ENCODE data around the gene RRM1.
A peak's percentile ranks its signal among the peaks of the same experiment; 100 is the strongest.

RRM1 gene

GRCh38 chr11:4186464-4187054 is 92.0 kb downstream of the RRM1 start:
- H2BK12ac ChIP-seq (ENCODE audit: low read length in 2 of 2), result no peak overlapping the region
- WGBS, result 46% methylated on average over 9 of the region's 9 CpGs
- H2AK5ac ChIP-seq (ENCODE audit: low read length, severe bottlenecking), result no peak overlapping the region
- peaks cover 0 to 5% of the 10 kb centered on the region in 2 experiments for H3K27me3 ChIP-seq (ENCODE audit: control insufficient read depth in 1 of 2, insufficient read depth in 1 of 2, low read length in 2 of 2)
- no peak overlapping the region for H3K27ac ChIP-seq (ENCODE audit: low read length, poor library complexity, severe bottlenecking)
- H2BK120ac ChIP-seq (ENCODE audit: low read depth, low read length), result no peak overlapping the region
- peak overlapping the region in 1 of 2 experiments; percentile 81 for H3K4me3 ChIP-seq (ENCODE audit: insufficient read depth in 1 of 2, low read depth in 1 of 2, low read length in 2 of 2)
- H3K4me2 ChIP-seq (ENCODE audit: low read length, poor library complexity, severe bottlenecking), result no peak overlapping the region
- no peak overlapping the region for H2BK5ac ChIP-seq (ENCODE audit: low read depth, low read length, poor library complexity, severe bottlenecking)
- H3K36me3 ChIP-seq (ENCODE audit: control insufficient read depth in 1 of 2, insufficient read depth in 2 of 2, low read depth in 1 of 2, low read length in 2 of 2), result no peaks in the 10 kb centered on the region
- H2BK15ac ChIP-seq (ENCODE audit: low read depth, poor library complexity, severe bottlenecking), result no peak overlapping the region
- H3K9ac ChIP-seq (ENCODE audit: low read length), result peak overlapping the region; percentile 85
- DNase-seq, result no peak
- peaks cover 3% of the 10 kb centered on the region for H3K4me1 ChIP-seq (ENCODE audit: control insufficient read depth, insufficient read depth, low read depth, low read length)
- H3K18ac ChIP-seq (ENCODE audit: low read depth in 1 of 2, low read length in 2 of 2), result no peak overlapping the region
- no peak overlapping the region for H4K91ac ChIP-seq (ENCODE audit: low read length)
- no peak overlapping the region for H4K8ac ChIP-seq (ENCODE audit: low read length)
- H2AFZ ChIP-seq (ENCODE audit: low read depth, low read length), result no peak overlapping the region
- H3K79me1 ChIP-seq (replicated peaks; ENCODE audit: low read length, poor library complexity, severe bottlenecking), result no peaks in the 10 kb centered on the region
- H3K14ac ChIP-seq (ENCODE audit: low read length in 2 of 2), result no peak overlapping the region
- no peaks in the 10 kb centered on the region for H3K9me3 ChIP-seq (ENCODE audit: control insufficient read depth, low read length)
- no peak overlapping the region for H3K4ac ChIP-seq (ENCODE audit: low read depth in 1 of 2, low read length in 2 of 2)
- H3K23ac ChIP-seq (ENCODE audit: low read length in 2 of 2), result no peak overlapping the region

- no peak overlapping the region for H3K27ac ChIP-seq (ENCODE audit: low read length, poor library complexity, severe bottlenecking)
- H3K4me1 ChIP-seq (ENCODE audit: control insufficient read depth, insufficient read depth, low read depth, low read length), result peaks cover 3% of the 10 kb centered on the region
- H2BK120ac ChIP-seq (ENCODE audit: low read depth, low read length), result no peak overlapping the region
- H3K27me3 ChIP-seq (ENCODE audit: control insufficient read depth in 1 of 2, insufficient read depth in 1 of 2, low read length in 2 of 2), result peaks cover 0 to 8% of the 10 kb centered on the region in 2 experiments
- H3K36me3 ChIP-seq (ENCODE audit: control insufficient read depth in 1 of 2, insufficient read depth in 2 of 2, low read depth in 1 of 2, low read length in 2 of 2), result no peaks in the 10 kb centered on the region
- peak overlapping the region; percentile 85 for H3K9ac ChIP-seq (ENCODE audit: low read length)
- H4K8ac ChIP-seq (ENCODE audit: low read length), result peak overlapping the region; percentile 66
- peak overlapping the region; percentile 71 to 81 for H3K4me3 ChIP-seq (ENCODE audit: insufficient read depth in 1 of 2, low read depth in 1 of 2, low read length in 2 of 2)
- no peaks in the 10 kb centered on the region for H3K79me1 ChIP-seq (replicated peaks; ENCODE audit: low read length, poor library complexity, severe bottlenecking)
- no peaks in the 10 kb centered on the region for H3K9me3 ChIP-seq (ENCODE audit: control insufficient read depth, low read length)
- H2AFZ ChIP-seq (ENCODE audit: low read depth, low read length), result peak overlapping the region; percentile 99
- H2BK15ac ChIP-seq (ENCODE audit: low read depth, poor library complexity, severe bottlenecking), result no peak overlapping the region
- peak overlapping the region; percentile 90 for H3K4me2 ChIP-seq (ENCODE audit: low read length, poor library complexity, severe bottlenecking)
- H3K18ac ChIP-seq (ENCODE audit: low read depth in 1 of 2, low read length in 2 of 2), result peak overlapping the region; percentile 50 to 86
- H2BK5ac ChIP-seq (ENCODE audit: low read depth, low read length, poor library complexity, severe bottlenecking), result no peak overlapping the region
- H3K14ac ChIP-seq (ENCODE audit: low read length in 2 of 2), result peak overlapping the region in 1 of 2 experiments; percentile 78
- H2BK12ac ChIP-seq (ENCODE audit: low read length in 2 of 2), result no peak overlapping the region
- peak overlapping the region in 1 of 2 experiments; percentile 25 for H3K23ac ChIP-seq (ENCODE audit: low read length in 2 of 2)
- peak overlapping the region in 1 of 2 experiments; percentile 47 for H3K4ac ChIP-seq (ENCODE audit: low read depth in 1 of 2, low read length in 2 of 2)
- DNase-seq, result peak; percentile 76
- no peak overlapping the region for H2AK5ac ChIP-seq (ENCODE audit: low read length, severe bottlenecking)
- H4K91ac ChIP-seq (ENCODE audit: low read length), result peak overlapping the region; percentile 75
- under 1% methylated on average over 76 of the region's 83 CpGs for WGBS
Measured at GRCh38 chr11:4187055-4187988, 92.7 kb downstream of the RRM1 start.
